GM19438 (cell line): ENCODE data around the gene OMA1.

Source experiments
- ATAC-seq: cut with Tn5 transposase; IDR thresholded peaks from one replicate; pipeline ENCODE4 v1.9.1; 2021; ENCODE audit warnings: low read depth; ENCODE audit not compliant: unreplicated experiment

OMA1 gene

GRCh38 chr1:58435376-58435775, 111.2 kb downstream of the OMA1 start:
- ATAC-seq: no peak

DNA sequence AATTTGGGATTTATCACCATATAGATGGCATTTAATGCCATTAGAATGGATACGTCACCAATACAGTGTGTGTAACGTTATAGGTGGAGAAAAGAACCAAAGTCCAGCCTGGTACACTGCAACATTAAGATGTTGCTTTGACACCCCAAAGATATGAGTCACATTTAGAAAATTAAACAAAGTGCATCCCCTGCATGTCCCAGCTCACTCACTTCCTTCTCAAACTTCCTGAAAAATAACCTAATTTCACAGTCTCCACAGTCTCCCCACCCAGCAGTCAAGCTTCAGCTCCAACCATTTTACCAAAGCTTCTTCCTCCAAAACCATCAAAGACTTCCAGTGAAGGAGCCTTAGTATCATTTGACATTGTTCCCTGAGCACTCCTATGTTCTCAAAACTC, 111.9 kb downstream of the OMA1 start:
- ATAC-seq: no peak

- ATAC-seq: no peak
Measured at GRCh38 chr1:58434181-58434580, 112.3 kb downstream of the OMA1 start.

- ATAC-seq: no peak
Measured at GRCh38 chr1:58432851-58433668, 113.5 kb downstream of the OMA1 start.

- ATAC-seq: no peak
Measured at GRCh38 chr1:58431901-58432620, 114.5 kb downstream of the OMA1 start.
